OCI-LY3 (cell line): Measurements from ENCODE around the gene STK39.

ENCODE experiments used
- CTCF ChIP-seq: fragments of 200-600, 300-600 bp; sonication (generic); IDR thresholded peaks from 2 replicates; pipeline ENCODE4 v1.5.1; 2014; ENCODE audit warnings: antibody characterized with exemption, low read length, low read depth
- EZH2phosphoT487 ChIP-seq: fragments of 200-600 bp; shearing (Covaris generic); IDR thresholded peaks from 2 replicates; pipeline ENCODE4 v1.6.1; 2018; ENCODE audit warnings: antibody characterized with exemption, mixed run types, low read depth

- TF ChIP-seq CTCF (no peak), EZH2phosphoT487 (no peak)
Observed at GRCh38 chr2:168047091-168047690, 200.2 kb downstream of the STK39 start.
